ENCODE data around the gene KLF7. TPM values are rescaled to one million over a fixed set of nuclear protein-coding genes. Genes with fewer than 3 reads are reported as not detected.
"Not testable (repeated sequence)": the region's sequence is repeated elsewhere in the genome, so short reads cannot be mapped to it uniquely, and the experiment has no call there.

KLF7 gene
- total RNA-seq, 1 donor from 2014 or later: 17.4 TPM

- H3K27ac Mint-ChIP-seq (ENCODE audit: unreplicated experiment): no peak overlapping the region
- H3K9me3 Mint-ChIP-seq: peaks cover 10% of the 10 kb centered on the region
- peaks cover 1% of the 10 kb centered on the region for H3K36me3 Mint-ChIP-seq (ENCODE audit: low read depth)
- DNase-seq (ENCODE audit: low read depth, low spot score): no peak
- no peaks in the 10 kb centered on the region for H3K27me3 Mint-ChIP-seq (ENCODE audit: low read depth)
- no peak for TF ChIP-seq CTCF (conservative IDR thresholded peaks at IDR 0.05)
- peaks cover 47% of the 10 kb centered on the region for H3K4me1 Mint-ChIP-seq
- H3K4me3 Mint-ChIP-seq: no peak overlapping the region
Observed at GRCh38 chr2:207038299-207038698, 127.4 kb downstream of the KLF7 start.

- no peak for TF ChIP-seq CTCF (conservative IDR thresholded peaks at IDR 0.05)
- peaks cover 2% of the 10 kb centered on the region for H3K36me3 Mint-ChIP-seq (ENCODE audit: low read depth)
- H3K27me3 Mint-ChIP-seq (ENCODE audit: low read depth): no peaks in the 10 kb centered on the region
- peaks cover 47% of the 10 kb centered on the region for H3K4me1 Mint-ChIP-seq
- peaks cover 13% of the 10 kb centered on the region for H3K9me3 Mint-ChIP-seq
- peak overlapping the region; percentile 19 for H3K27ac Mint-ChIP-seq (ENCODE audit: unreplicated experiment)
- DNase-seq (ENCODE audit: low read depth, low spot score): no peak
- H3K4me3 Mint-ChIP-seq: peak overlapping the region; percentile 31
Observed at GRCh38 chr2:207037896-207038295, 127.9 kb downstream of the KLF7 start.

GRCh38 chr2:207037023-207037422 lies 128.7 kb downstream of the KLF7 start:
- H3K36me3 Mint-ChIP-seq (ENCODE audit: low read depth); H3K27me3 Mint-ChIP-seq (ENCODE audit: low read depth); DNase-seq (ENCODE audit: low read depth, low spot score); H3K27ac Mint-ChIP-seq (ENCODE audit: unreplicated experiment); H3K4me3 Mint-ChIP-seq: not testable (repeated sequence)
- Mint-ChIP-seq H3K9me3 (peaks cover 18% of the 10 kb centered on the region), H3K4me1 (peaks cover 43% of the 10 kb centered on the region)

- H3K4me1 Mint-ChIP-seq: peaks cover 31% of the 10 kb centered on the region
- H3K36me3 Mint-ChIP-seq (ENCODE audit: low read depth): peaks cover 2% of the 10 kb centered on the region
- DNase-seq (ENCODE audit: low read depth, low spot score): no peak
- H3K27ac Mint-ChIP-seq (ENCODE audit: unreplicated experiment): no peak overlapping the region
- H3K4me3 Mint-ChIP-seq: no peak overlapping the region
- H3K27me3 Mint-ChIP-seq (ENCODE audit: low read depth): no peaks in the 10 kb centered on the region
- no peak for TF ChIP-seq CTCF (conservative IDR thresholded peaks at IDR 0.05)
- peaks cover 23% of the 10 kb centered on the region for H3K9me3 Mint-ChIP-seq
Observed at GRCh38 chr2:207035875-207036274, 129.9 kb downstream of the KLF7 start.

GRCh38 chr2:207032490-207032889 lies 133.3 kb downstream of the KLF7 start:
- Mint-ChIP-seq H3K27ac (ENCODE audit: unreplicated experiment) (no peak overlapping the region), H3K27me3 (ENCODE audit: low read depth) (no peaks in the 10 kb centered on the region), H3K36me3 (ENCODE audit: low read depth) (peaks cover 2% of the 10 kb centered on the region), H3K4me3 (no peak overlapping the region), H3K9me3 (peaks cover 27% of the 10 kb centered on the region), H3K4me1 (peaks cover 6% of the 10 kb centered on the region)
- DNase-seq (ENCODE audit: low read depth, low spot score): no peak
- no peak for TF ChIP-seq CTCF (conservative IDR thresholded peaks at IDR 0.05)

Small RNA genes lying within 50 kb of the gene (microRNA-seq; reads per million reads assigned to microRNA genes)
- 21.9 reads per million, percentile 35 among the genes with 10 or more reads in this experiment for gene MIR2355
- 15.4 reads per million, percentile 30 among the genes with 10 or more reads in this experiment for gene MIR7845

Other genes starting within 250 kb of the KLF7 start
- gene CPO, start 226.4 kb downstream of the KLF7 start, total RNA-seq: 0.25 and 0.47 TPM in 2 replicates